ENCODE results near the gene FERMT1.
"Not testable (repeated sequence)": the region's sequence is repeated elsewhere in the genome, so short reads cannot be mapped to it uniquely, and the experiment has no call there.

FERMT1 gene

GRCh38 chr20:6115221-6115895 lies 7.5 kb downstream of the FERMT1 start:
- no peak for DNase-seq (ENCODE audit: extremely low read depth in 1 of 2, low read depth in 1 of 2)

GRCh38 chr20:6114696-6115095 lies 8.1 kb downstream of the FERMT1 start:
- DNase-seq (ENCODE audit: extremely low read depth in 1 of 2, low read depth in 1 of 2): no peak

- DNase-seq (ENCODE audit: extremely low read depth in 1 of 2, low read depth in 1 of 2): no peak
Observed at GRCh38 chr20:6113951-6114350, 8.9 kb downstream of the FERMT1 start.

GRCh38 chr20:6112965-6113364 lies 9.9 kb downstream of the FERMT1 start:
- DNase-seq (ENCODE audit: extremely low read depth in 1 of 2, low read depth in 1 of 2): not testable (repeated sequence)

GRCh38 chr20:6108330-6108729 lies 14.5 kb downstream of the FERMT1 start:
- no peak for DNase-seq (ENCODE audit: extremely low read depth in 1 of 2, low read depth in 1 of 2)

- no peak for DNase-seq (ENCODE audit: extremely low read depth in 1 of 2, low read depth in 1 of 2)
Observed at GRCh38 chr20:6104493-6105188, 18.2 kb downstream of the FERMT1 start.

GRCh38 chr20:6103301-6103700 lies 19.5 kb downstream of the FERMT1 start:
- DNase-seq (ENCODE audit: extremely low read depth in 1 of 2, low read depth in 1 of 2): no peak

- DNase-seq (ENCODE audit: extremely low read depth in 1 of 2, low read depth in 1 of 2): no peak
Observed at GRCh38 chr20:6101346-6101745, 21.5 kb downstream of the FERMT1 start.

- DNase-seq (ENCODE audit: extremely low read depth in 1 of 2, low read depth in 1 of 2): no peak
Observed at GRCh38 chr20:6100246-6100645, 22.6 kb downstream of the FERMT1 start.

- DNase-seq (ENCODE audit: extremely low read depth in 1 of 2, low read depth in 1 of 2): no peak
Observed at GRCh38 chr20:6099819-6100218, 23.0 kb downstream of the FERMT1 start.

- DNase-seq (ENCODE audit: extremely low read depth in 1 of 2, low read depth in 1 of 2): no peak
Observed at GRCh38 chr20:6095409-6095808, 27.4 kb downstream of the FERMT1 start.

- DNase-seq (ENCODE audit: extremely low read depth in 1 of 2, low read depth in 1 of 2): no peak
Observed at GRCh38 chr20:6094565-6094964, 28.3 kb downstream of the FERMT1 start.

- no peak for DNase-seq (ENCODE audit: extremely low read depth in 1 of 2, low read depth in 1 of 2)
Observed at GRCh38 chr20:6094063-6094462, 28.8 kb downstream of the FERMT1 start.

GRCh38 chr20:6091661-6092060 lies 31.2 kb downstream of the FERMT1 start:
- DNase-seq (ENCODE audit: extremely low read depth in 1 of 2, low read depth in 1 of 2): no peak

GRCh38 chr20:6086868-6087267 lies 36.0 kb downstream of the FERMT1 start:
- no peak for DNase-seq (ENCODE audit: extremely low read depth in 1 of 2, low read depth in 1 of 2)

GRCh38 chr20:6083926-6084325 lies 38.9 kb downstream of the FERMT1 start:
- DNase-seq (ENCODE audit: extremely low read depth in 1 of 2, low read depth in 1 of 2): no peak

GRCh38 chr20:6081236-6081635 lies 41.6 kb downstream of the FERMT1 start:
- no peak for DNase-seq (ENCODE audit: extremely low read depth in 1 of 2, low read depth in 1 of 2)

GRCh38 chr20:6079016-6079415 lies 43.8 kb downstream of the FERMT1 start:
- no peak for DNase-seq (ENCODE audit: extremely low read depth in 1 of 2, low read depth in 1 of 2)

GRCh38 chr20:6075428-6076219 lies 47.2 kb downstream of the FERMT1 start:
- no peak for DNase-seq (ENCODE audit: extremely low read depth in 1 of 2, low read depth in 1 of 2)

- no peak for DNase-seq (ENCODE audit: extremely low read depth in 1 of 2, low read depth in 1 of 2)
Observed at GRCh38 chr20:6074784-6075183, 48.0 kb downstream of the FERMT1 start.

GRCh38 chr20:6074145-6074561 lies 48.7 kb downstream of the FERMT1 start:
- DNase-seq (ENCODE audit: extremely low read depth in 1 of 2, low read depth in 1 of 2): no peak
